Upper lobe of right lung (tissue), 1 donor: ENCODE results near the gene LRRC51. TPM values are rescaled to one million over a fixed set of nuclear protein-coding genes. Genes with fewer than 3 reads are reported as not detected.

ENCODE experiments used
- ATAC-seq: fragments of 200-7000 bp; cut with Tn5 transposase; one replicate; pipeline ENCODE4 v1.9.1; 2020; ENCODE audit warnings: mild to moderate bottlenecking, moderate library complexity
- DNase-seq: peaks from one replicate; pipeline ENCODE4 v3.0.0-alpha.2; 2020
- H3K27ac ChIP-seq: fragments of 200-600 bp; one replicate; pipeline ENCODE4 v1.8.0; 2022
- H3K27me3 ChIP-seq: fragments of 200-600 bp; one replicate; pipeline ENCODE4 v1.8.0; 2022; ENCODE audit warnings: mild to moderate bottlenecking
- H3K36me3 ChIP-seq: fragments of 200-600 bp; one replicate; pipeline ENCODE4 v1.8.0; 2022
- H3K4me1 ChIP-seq: fragments of 200-600 bp; one replicate; pipeline ENCODE4 v1.8.0; 2022
- H3K4me3 ChIP-seq: fragments of 200-600 bp; one replicate; pipeline ENCODE4 v1.8.0; 2022; ENCODE audit warnings: mild to moderate bottlenecking
- H3K9me3 ChIP-seq: fragments of 200-600 bp; one replicate; pipeline ENCODE4 v1.8.0; 2022
- CTCF ChIP-seq: fragments of 200-600 bp; IDR thresholded peaks from one replicate; pipeline ENCODE4 v1.8.0; 2022; ENCODE audit warnings: antibody characterized with exemption
- intact Hi-C: fragments of 100-400 bp; cut with DNase I; formaldehyde crosslinking; loops from one replicate; pipeline ENCODE4 v1.11.0; 2022
- total RNA-seq: library from RNA; stranded (reverse); fragmentation: NEBNext Ultra II Directional; extraction: Animal tissue kit (Norgen Biotek cat#: 25700); gene quantifications from one replicate; pipeline ENCODE4 v1.2.1, GENCODE V29; 2021
- donor health status: DM: no; HTN: yes; CAD: no; lungs with severe emphysema.

The LRRC51 gene
- total RNA-seq, 1 donor from 2014 or later: 6.8 TPM

- TF ChIP-seq CTCF: no peak
Observed at GRCh38 chr11:72075756-72076155, 4.9 kb upstream of the LRRC51 start.

GRCh38 chr11:72078477-72078876 is 2.2 kb upstream of the LRRC51 start:
- ATAC-seq (no peak), DNase-seq (no peak)
- no peak for TF ChIP-seq CTCF
- Histone ChIP-seq H3K4me1 (peaks cover 20% of the 10 kb centered on the region), H3K9me3 (no peaks in the 10 kb centered on the region), H3K4me3 (no peak overlapping the region), H3K27me3 (no peaks in the 10 kb centered on the region), H3K27ac (peak overlapping the region; percentile 93), H3K36me3 (no peaks in the 10 kb centered on the region)
- intact Hi-C loops: no loop called here

More at GRCh38 chr11:72075756-72076155, 4.9 kb upstream of the LRRC51 start:
- intact Hi-C loops: no loop called here
- no peaks in the 10 kb centered on the region for H3K27me3 ChIP-seq
- no peak overlapping the region for H3K4me3 ChIP-seq
- H3K4me1 ChIP-seq: peaks cover 30% of the 10 kb centered on the region
- no peak overlapping the region for H3K27ac ChIP-seq
- ATAC-seq (no peak), DNase-seq (no peak)
- H3K9me3 ChIP-seq: no peaks in the 10 kb centered on the region
- H3K36me3 ChIP-seq: no peaks in the 10 kb centered on the region

- intact Hi-C loops: no loop called here
- peak overlapping the region; percentile 93 for H3K27ac ChIP-seq
- no peak for DNase-seq
- peaks cover 20% of the 10 kb centered on the region for H3K4me1 ChIP-seq
- no peaks in the 10 kb centered on the region for H3K27me3 ChIP-seq
- ATAC-seq: no peak
- H3K9me3 ChIP-seq: no peaks in the 10 kb centered on the region
- peak overlapping the region; percentile 85 for H3K4me3 ChIP-seq
- H3K36me3 ChIP-seq: no peaks in the 10 kb centered on the region
- no peak for TF ChIP-seq CTCF
Observed at GRCh38 chr11:72079819-72080325, 778 bp upstream of the LRRC51 start.

- DNase-seq: no peak
- Histone ChIP-seq H3K4me3 (peak overlapping the region; percentile 85), H3K27me3 (no peaks in the 10 kb centered on the region), H3K9me3 (no peaks in the 10 kb centered on the region), H3K36me3 (peaks cover 3% of the 10 kb centered on the region), H3K27ac (peak overlapping the region; percentile 93), H3K4me1 (peaks cover 20% of the 10 kb centered on the region)
- no peak for ATAC-seq
- TF ChIP-seq CTCF: no peak
- intact Hi-C loops: no loop called here
Observed at GRCh38 chr11:72081184-72081644, 564 bp downstream of the LRRC51 start.

GRCh38 chr11:72081821-72082453 is 1.3 kb downstream of the LRRC51 start:
- no peak for ATAC-seq
- TF ChIP-seq CTCF: no peak
- H3K9me3 ChIP-seq: no peaks in the 10 kb centered on the region
- H3K27me3 ChIP-seq: no peaks in the 10 kb centered on the region
- DNase-seq: no peak
- intact Hi-C loops: no loop called here
- peaks cover 3% of the 10 kb centered on the region for H3K36me3 ChIP-seq
- H3K4me1 ChIP-seq: peaks cover 20% of the 10 kb centered on the region
- peak overlapping the region; percentile 93 for H3K27ac ChIP-seq
- no peak overlapping the region for H3K4me3 ChIP-seq
